K562 (cell line): ENCODE data around the gene DENND10. TPM values are rescaled to one million over a fixed set of nuclear protein-coding genes. Genes with fewer than 3 reads are reported as not detected.

Source experiments
- CBX2 ChIP-seq: fragments of 200-600 bp; sonication (generic); IDR thresholded peaks from one replicate; pipeline ENCODE4 v1.6.1; 2012; ENCODE audit warnings: mild to moderate bottlenecking, low read length, inconsistent platforms; ENCODE audit not compliant: insufficient read depth, poor library complexity, severe bottlenecking
- MAX ChIP-seq: sonication (generic); formaldehyde crosslinking; IDR thresholded peaks from 2 replicates; pipeline ENCODE4 v1.9.0; 2022; ENCODE audit warnings: mild to moderate bottlenecking, missing genetic modification reagents
- MEF2A ChIP-seq: IDR thresholded peaks from 2 replicates; pipeline ENCODE4 v1.6.1; 2011; ENCODE audit warnings: low read depth, mild to moderate bottlenecking, low read length, moderate library complexity; ENCODE audit not compliant: control insufficient read depth
- MGA ChIP-seq: fragments of 450-650 bp; IDR thresholded peaks from 2 replicates; pipeline ENCODE4 v1.6.1; 2016; ENCODE audit warnings: mild to moderate bottlenecking, moderate library complexity
- MTF1 ChIP-seq: fragments of 250-450 bp; sonication (Bioruptor Pico); IDR thresholded peaks from 2 replicates; pipeline ENCODE4 v1.9.0; 2021; ENCODE audit warnings: moderate library complexity, mild to moderate bottlenecking, inconsistent platforms, borderline replicate concordance
- ZBED1 ChIP-seq: IDR thresholded peaks from 2 replicates; pipeline ENCODE4 v1.6.1; 2014
- ZNF274 ChIP-seq: IDR thresholded peaks from 2 replicates; pipeline ENCODE4 v1.6.1; 2011; ENCODE audit warnings: low read depth, mild to moderate bottlenecking, low read length, moderate library complexity, borderline replicate concordance
- ZNF280A ChIP-seq: fragments of 450-650 bp; IDR thresholded peaks from 2 replicates; pipeline ENCODE4 v1.6.1; 2018; ENCODE audit warnings: mild to moderate bottlenecking, low read depth; ENCODE audit not compliant: partially characterized antibody
- polyA plus RNA-seq, 8 experiments: library from polyadenylated mRNA; depleted of rRNA in 4 of 8; stranded (reverse) in 5 of 8; unstranded in 3 of 8; fragments of >200 nt; fragmentation: Nextera tagmentation in 2 of 8; fragmentation: Illumina TruSeq in 1 of 8; extraction: Ambion mirVana in 2 of 8; extraction: Trizol in 1 of 8; gene quantifications; 2 replicates each; pipeline versions ENCODE4 v1.2.1 to v1.2.3, GENCODE V29; 2011 to 2014; ENCODE audit warnings: inconsistent platforms in 1 of 8, missing spikeins in 1 of 8
- total RNA-seq, 7 experiments: library from RNA; depleted of rRNA in 6 of 7; stranded (reverse); fragments of >200 nt in 6 of 7; fragmentation: Illumina TruSeq in 2 of 7; extraction: Trizol in 2 of 7; gene quantifications; 2 replicates each; pipeline versions ENCODE4 v1.2.1 to v1.2.3, GENCODE V29; 2011 to 2021; ENCODE audit warnings: low replicate concordance in 1 of 7

DENND10 gene
- total and polyA plus RNA-seq, 9 of the 15 experiments (the other 6 are each of a cell fraction or from before 2014, with no cell fraction given), result 9.4 to 20.0 (median 12.5) TPM

GRCh38 chr10:119080521-119081259, 23.2 kb upstream of the DENND10 start, which contains the start of gene EIF3A (continued):
- no peak for TF ChIP-seq MTF1 (CRISPR knock-in tag)
- no peak for TF ChIP-seq ZNF280A
- no peak for TF ChIP-seq MEF2A
- peak; percentile 55; the same call in 1 of the 2 replicates for TF ChIP-seq MAX (CRISPR knock-in tag)
- TF ChIP-seq ZBED1, result no peak
- peak; percentile 93 for TF ChIP-seq MGA
- TF ChIP-seq ZNF274, result no peak
- TF ChIP-seq CBX2, result no peak
